Tibial nerve (tissue), 4 donors: Measurements from ENCODE around the gene RYR3. TPM values are rescaled to one million over a fixed set of nuclear protein-coding genes. Genes with fewer than 3 reads are reported as not detected.

Experiments
- DNase-seq, 2 donors: peaks; one replicate each; pipeline ENCODE4 v3.0.0-alpha.2; 2019; ENCODE audit warnings: low spot score in 2 of 2
- H3K27ac ChIP-seq, 4 donors: fragments of 200-600 bp; sonication (generic) in 3 of 4; one replicate each; pipeline ENCODE4 v1.5.1; 2017 to 2019; ENCODE audit warnings: mild to moderate bottlenecking in 1 of 4
- H3K27me3 ChIP-seq, 2 donors: fragments of 200-600 bp; sonication (generic) in 1 of 2; one replicate each; pipeline versions ENCODE4 v1.5.1 to v1.6.0; 2017 to 2019
- H3K36me3 ChIP-seq, 3 donors: fragments of 200-600 bp; sonication (generic); one replicate each; pipeline ENCODE4 v1.5.1; 2018 to 2019
- H3K4me1 ChIP-seq, 4 donors: fragments of 200-600 bp; sonication (generic) in 3 of 4; one replicate each; pipeline ENCODE4 v1.5.1; 2017 to 2019
- H3K4me3 ChIP-seq, 4 donors: fragments of 200-600 bp; sonication (generic) in 3 of 4; one replicate each; pipeline ENCODE4 v1.5.1; 2017 to 2019; ENCODE audit warnings: mild to moderate bottlenecking in 1 of 4, moderate library complexity in 1 of 4
- H3K9me3 ChIP-seq, 4 donors: fragments of 200-600 bp; sonication (generic) in 3 of 4; one replicate each; pipeline ENCODE4 v1.5.1; 2017 to 2019
- EP300 ChIP-seq, 2 donors: sonication (generic); formaldehyde crosslinking; IDR thresholded peaks; one replicate each; pipeline ENCODE4 v1.6.1; 2017; ENCODE audit warnings: antibody characterized with exemption in 2 of 2, mild to moderate bottlenecking in 1 of 2
- POLR2A ChIP-seq, 2 donors: fragments of 450-650 bp; IDR thresholded peaks; one replicate each; pipeline ENCODE4 v1.6.1; 2017; ENCODE audit warnings: antibody characterized with exemption in 2 of 2, mild to moderate bottlenecking in 2 of 2, moderate library complexity in 2 of 2
- WGBS, 2 donors: methylation state at CpG; one replicate each; pipeline ENCODE4 v1.1.5; 2018; 5-methylcytosine and 5-hydroxymethylcytosine counted together
- total RNA-seq, 4 donors: library from RNA; depleted of rRNA; stranded (reverse); fragments of >200 nt; gene quantifications; one replicate each; pipeline ENCODE4 v1.1.0, GENCODE V29; 2016
- TF ChIP-seq, protein P1 (sequence below), 5 experiments: fragments of 200-600 bp in 3 of 5; fragments of 450-650 bp in 2 of 5; sonication (generic) in 3 of 5; IDR thresholded peaks; one replicate each; pipeline ENCODE4 v1.5.1; 2016 to 2019; ENCODE audit warnings: antibody characterized with exemption in 5 of 5, mild to moderate bottlenecking in 3 of 5, moderate library complexity in 2 of 5

Gene RYR3
- total RNA-seq, 4 donors from 2014 or later = 1.2 to 7.0 (median 5.4) TPM

DNA sequence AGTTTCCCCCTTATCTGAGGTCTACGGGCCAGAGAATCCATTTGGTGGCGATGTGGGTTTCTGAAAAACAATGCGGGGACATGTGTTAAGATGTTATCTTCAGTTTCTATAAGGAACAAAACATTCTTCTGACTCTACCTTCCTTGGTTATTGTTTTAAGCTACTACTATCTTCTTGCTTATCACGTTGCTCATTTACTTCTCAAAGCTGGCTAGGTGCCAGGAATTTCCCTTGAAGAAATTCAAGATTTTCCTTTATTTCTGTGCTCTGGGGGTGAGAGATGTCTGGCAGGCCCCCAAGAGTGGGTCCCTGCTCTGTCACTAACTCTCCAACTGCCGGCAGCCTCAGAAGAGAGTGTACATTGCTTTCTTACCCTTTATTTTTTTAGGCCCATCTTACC is 119.8 kb downstream of the RYR3 start:
- no peak overlapping the region for H3K4me3 ChIP-seq
- H3K27me3 ChIP-seq = no peaks in the 10 kb centered on the region
- H3K4me1 ChIP-seq = no peaks in the 10 kb centered on the region
- WGBS, 2 donors = 68 to 73% methylated on average over 5 of the region's 5 CpGs
- peaks cover 0 to 10% (median 0%) of the 10 kb centered on the region in 4 donors for H3K9me3 ChIP-seq
- TF ChIP-seq EP300 (IDR thresholded peaks at IDR 0.05) (no peak), POLR2A (IDR thresholded peaks at IDR 0.05) (no peak)
- TF ChIP-seq, protein P1, sequence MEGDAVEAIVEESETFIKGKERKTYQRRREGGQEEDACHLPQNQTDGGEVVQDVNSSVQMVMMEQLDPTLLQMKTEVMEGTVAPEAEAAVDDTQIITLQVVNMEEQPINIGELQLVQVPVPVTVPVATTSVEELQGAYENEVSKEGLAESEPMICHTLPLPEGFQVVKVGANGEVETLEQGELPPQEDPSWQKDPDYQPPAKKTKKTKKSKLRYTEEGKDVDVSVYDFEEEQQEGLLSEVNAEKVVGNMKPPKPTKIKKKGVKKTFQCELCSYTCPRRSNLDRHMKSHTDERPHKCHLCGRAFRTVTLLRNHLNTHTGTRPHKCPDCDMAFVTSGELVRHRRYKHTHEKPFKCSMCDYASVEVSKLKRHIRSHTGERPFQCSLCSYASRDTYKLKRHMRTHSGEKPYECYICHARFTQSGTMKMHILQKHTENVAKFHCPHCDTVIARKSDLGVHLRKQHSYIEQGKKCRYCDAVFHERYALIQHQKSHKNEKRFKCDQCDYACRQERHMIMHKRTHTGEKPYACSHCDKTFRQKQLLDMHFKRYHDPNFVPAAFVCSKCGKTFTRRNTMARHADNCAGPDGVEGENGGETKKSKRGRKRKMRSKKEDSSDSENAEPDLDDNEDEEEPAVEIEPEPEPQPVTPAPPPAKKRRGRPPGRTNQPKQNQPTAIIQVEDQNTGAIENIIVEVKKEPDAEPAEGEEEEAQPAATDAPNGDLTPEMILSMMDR (IDR thresholded peaks at IDR 0.05) = no peak
- no peak for DNase-seq
- no peak overlapping the region for H3K27ac ChIP-seq
- no peaks in the 10 kb centered on the region for H3K36me3 ChIP-seq

DNA sequence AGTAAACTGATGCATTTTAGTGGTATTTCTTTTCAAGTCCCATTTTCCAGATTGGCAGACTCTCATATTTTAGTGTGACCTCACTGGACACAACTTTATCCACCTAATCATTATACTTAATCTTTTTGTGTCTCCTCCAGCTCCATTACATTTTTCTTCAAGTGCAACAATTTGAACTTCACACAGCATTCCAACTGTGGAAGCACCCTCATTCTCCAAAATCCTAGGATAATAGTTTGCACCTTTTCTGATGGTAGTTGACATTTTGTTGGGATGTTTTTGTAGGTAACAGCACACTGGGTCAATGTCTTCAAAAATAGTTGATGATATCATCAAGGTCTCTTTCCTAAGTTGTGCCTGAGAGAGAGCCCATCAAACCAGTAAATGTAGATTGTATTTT is 123.1 kb downstream of the RYR3 start:
- DNase-seq = no peak
- TF ChIP-seq, protein P1 (IDR thresholded peaks at IDR 0.05) = no peak
- TF ChIP-seq POLR2A (IDR thresholded peaks at IDR 0.05) (no peak), EP300 (IDR thresholded peaks at IDR 0.05) (no peak)
- Histone ChIP-seq H3K4me1 (no peaks in the 10 kb centered on the region), H3K27ac (no peak overlapping the region), H3K36me3 (no peaks in the 10 kb centered on the region), H3K27me3 (no peaks in the 10 kb centered on the region), H3K9me3 (peaks cover 0 to 12% (median 0%) of the 10 kb centered on the region in 4 donors), H3K4me3 (no peak overlapping the region)

DNA sequence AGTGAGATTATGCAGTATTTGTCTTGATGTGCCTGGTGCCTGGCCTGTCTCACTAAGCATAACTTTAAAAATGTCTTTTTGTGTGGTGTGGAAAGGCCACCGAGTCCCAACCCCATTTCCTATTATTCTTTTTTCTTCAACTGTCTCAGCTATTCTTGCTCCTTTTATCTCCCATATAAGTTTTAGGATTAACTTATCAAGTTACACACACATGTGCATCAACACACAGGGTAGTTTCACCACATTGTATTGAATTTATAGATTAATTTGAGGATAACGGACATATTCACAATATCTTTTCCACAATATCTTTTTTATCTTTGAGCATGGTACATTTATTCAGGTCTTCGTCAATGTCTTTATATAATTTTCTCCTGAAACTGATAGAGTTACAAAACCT is 127.6 kb downstream of the RYR3 start:
- 90 to 92% methylated on average over 3 of the region's 3 CpGs for WGBS, 2 donors
- Histone ChIP-seq H3K27ac (no peak overlapping the region), H3K9me3 (peaks cover 0 to 12% (median 0%) of the 10 kb centered on the region in 4 donors), H3K27me3 (no peaks in the 10 kb centered on the region), H3K4me1 (no peaks in the 10 kb centered on the region), H3K36me3 (no peaks in the 10 kb centered on the region), H3K4me3 (no peak overlapping the region)
- TF ChIP-seq, protein P1 (IDR thresholded peaks at IDR 0.05) = no peak
- TF ChIP-seq POLR2A (IDR thresholded peaks at IDR 0.05) (no peak), EP300 (IDR thresholded peaks at IDR 0.05) (no peak)
- no peak for DNase-seq

DNA sequence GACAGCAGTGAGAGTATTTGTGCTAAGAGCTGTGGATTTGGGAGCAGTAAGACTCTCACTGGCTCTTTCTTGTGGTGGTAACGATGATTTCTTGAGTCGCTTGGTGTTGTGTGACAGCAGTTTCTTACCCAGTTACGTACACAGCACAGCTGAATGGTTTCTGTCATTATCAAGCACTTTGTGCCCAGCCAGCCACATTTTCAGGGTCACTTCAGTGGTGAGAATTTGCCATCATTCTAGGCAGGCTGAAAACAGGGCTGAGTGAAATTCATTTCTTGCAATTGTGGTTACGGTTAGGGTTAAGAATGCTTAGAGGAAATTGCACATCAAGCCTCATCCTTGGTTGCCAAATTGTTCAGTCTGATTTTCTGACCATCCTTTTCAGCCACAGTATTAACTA is 130.1 kb downstream of the RYR3 start:
- H3K9me3 ChIP-seq = no peaks in the 10 kb centered on the region
- no peaks in the 10 kb centered on the region for H3K36me3 ChIP-seq
- no peaks in the 10 kb centered on the region for H3K27me3 ChIP-seq
- 66 to 71% methylated on average over 4 of the region's 4 CpGs for WGBS, 2 donors
- H3K27ac ChIP-seq = no peak overlapping the region
- no peak for DNase-seq
- no peaks in the 10 kb centered on the region for H3K4me1 ChIP-seq
- TF ChIP-seq, protein P1 (IDR thresholded peaks at IDR 0.05) = no peak
- TF ChIP-seq POLR2A (IDR thresholded peaks at IDR 0.05) = no peak
- no peak for TF ChIP-seq EP300 (IDR thresholded peaks at IDR 0.05)
- no peak overlapping the region for H3K4me3 ChIP-seq

DNA sequence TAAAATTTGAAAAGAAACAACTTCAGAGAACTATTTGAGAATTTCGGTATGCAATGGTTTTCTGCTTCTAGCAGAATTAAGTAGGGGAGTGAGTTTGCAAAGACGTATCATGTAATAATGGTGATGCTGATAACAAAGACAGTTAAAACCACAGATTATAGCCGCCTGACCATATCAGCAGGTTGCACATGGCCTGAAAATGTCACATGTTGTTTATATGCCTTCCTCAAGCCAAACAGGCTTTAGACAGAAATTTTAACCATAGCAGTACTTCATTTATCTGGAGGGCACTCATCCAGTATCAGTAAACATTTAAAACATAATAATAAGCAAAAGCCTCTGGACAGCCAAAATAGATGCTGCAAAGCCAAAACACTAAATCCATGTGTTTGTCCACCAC is 131.7 kb downstream of the RYR3 start:
- H3K4me1 ChIP-seq = no peaks in the 10 kb centered on the region
- DNase-seq = no peak
- H3K9me3 ChIP-seq = no peaks in the 10 kb centered on the region
- H3K27ac ChIP-seq = no peak overlapping the region
- no peak for TF ChIP-seq EP300 (IDR thresholded peaks at IDR 0.05)
- no peak for TF ChIP-seq POLR2A (IDR thresholded peaks at IDR 0.05)
- TF ChIP-seq, protein P1 (IDR thresholded peaks at IDR 0.05) = no peak
- H3K27me3 ChIP-seq = no peaks in the 10 kb centered on the region
- 75 to 82% methylated on average over 3 of the region's 3 CpGs for WGBS, 2 donors
- H3K4me3 ChIP-seq = no peak overlapping the region
- no peaks in the 10 kb centered on the region for H3K36me3 ChIP-seq
